Epithelial cell of umbilical artery (primary cell): ENCODE results near the gene VLDLR. TPM values are rescaled to one million over a fixed set of nuclear protein-coding genes. Genes with fewer than 3 reads are reported as not detected.

ENCODE experiments used
- total RNA-seq: library from RNA; depleted of rRNA; stranded (reverse); fragments of >200 nt; gene quantifications from 2 replicates; pipeline ENCODE4 v1.2.3, GENCODE V29; 2014

VLDLR gene
- total RNA-seq = 4.7 and 9.7 TPM in 2 replicates

DNA sequence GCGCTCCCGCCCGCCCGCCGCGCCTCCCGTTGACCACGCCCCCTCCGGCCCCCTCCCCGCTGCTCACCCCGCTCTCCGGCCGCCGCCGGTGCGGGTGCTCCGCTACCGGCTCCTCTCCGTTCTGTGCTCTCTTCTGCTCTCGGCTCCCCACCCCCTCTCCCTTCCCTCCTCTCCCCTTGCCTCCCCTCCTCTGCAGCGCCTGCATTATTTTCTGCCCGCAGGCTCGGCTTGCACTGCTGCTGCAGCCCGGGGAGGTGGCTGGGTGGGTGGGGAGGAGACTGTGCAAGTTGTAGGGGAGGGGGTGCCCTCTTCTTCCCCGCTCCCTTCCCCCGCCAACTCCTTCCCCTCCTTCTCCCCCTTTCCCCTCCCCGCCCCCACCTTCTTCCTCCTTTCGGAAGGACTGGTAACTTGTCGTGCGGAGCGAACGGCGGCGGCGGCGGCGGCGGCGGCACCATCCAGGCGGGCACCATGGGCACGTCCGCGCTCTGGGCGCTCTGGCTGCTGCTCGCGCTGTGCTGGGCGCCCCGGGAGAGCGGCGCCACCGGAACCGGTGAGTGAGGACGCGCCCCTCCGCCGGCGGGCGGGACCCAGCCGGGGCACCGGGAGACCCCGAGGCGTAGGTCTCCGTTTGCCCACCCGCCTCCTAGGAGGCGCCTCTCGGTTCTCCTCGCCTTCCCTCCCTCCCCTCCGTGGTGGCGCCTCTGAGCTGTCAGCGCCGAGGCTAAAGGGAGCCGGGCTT lies at the start of gene VLDLR:
TSS of gene VLDLR (plus strand) at position 66 of the 739 bp plus-strand sequence. CDS start at position 469, 403 bp downstream.

Other genes with a start within 250 kb of the VLDLR start
- not detected in 2 replicates for gene KCNV2, start 95.7 kb downstream of the VLDLR start, total RNA-seq
- 64.4 and 65.3 TPM in 2 replicates for gene PUM3, start 222.3 kb downstream of the VLDLR start, total RNA-seq